Esophagus (tissue), 2 donors: ENCODE measurements around the gene NPR1. TPM values are rescaled to one million over a fixed set of nuclear protein-coding genes. Genes with fewer than 3 reads are reported as not detected.
A peak's percentile ranks its signal among the peaks of the same experiment; 100 is the strongest.

ENCODE experiments used
- H3K27ac ChIP-seq, 2 donors: one replicate each; pipeline ENCODE4 v1.5.1; 2013; ENCODE audit warnings: low read depth in 2 of 2, mild to moderate bottlenecking in 2 of 2, inconsistent platforms in 1 of 2, low read length in 1 of 2, moderate library complexity in 1 of 2
- H3K27me3 ChIP-seq, 2 donors: one replicate each; pipeline ENCODE4 v1.6.1; 2013; ENCODE audit warnings: low read length in 2 of 2, control low read depth in 1 of 2, mild to moderate bottlenecking in 1 of 2; ENCODE audit not compliant: insufficient read depth in 2 of 2, control insufficient read depth in 1 of 2
- H3K36me3 ChIP-seq, 2 donors: one replicate each; pipeline ENCODE4 v1.6.1; 2013; ENCODE audit warnings: low read length in 1 of 2; ENCODE audit not compliant: control insufficient read depth in 2 of 2, insufficient read depth in 2 of 2
- H3K4me1 ChIP-seq, 2 donors: one replicate each; pipeline ENCODE4 v1.6.1; 2013; ENCODE audit warnings: low read length in 1 of 2; ENCODE audit not compliant: control insufficient read depth in 2 of 2, insufficient read depth in 2 of 2
- H3K4me3 ChIP-seq, 2 donors: one replicate each; pipeline ENCODE4 v1.5.1; 2013; ENCODE audit warnings: low read length in 2 of 2, mild to moderate bottlenecking in 2 of 2, low read depth in 1 of 2, moderate library complexity in 1 of 2
- H3K9me3 ChIP-seq, 2 donors: one replicate each; pipeline ENCODE4 v1.6.1; 2013; ENCODE audit warnings: mild to moderate bottlenecking in 2 of 2, low read depth in 1 of 2, low read length in 1 of 2, moderate library complexity in 1 of 2; ENCODE audit not compliant: control insufficient read depth in 2 of 2, insufficient read depth in 1 of 2
- WGBS, 2 donors: extraction: QIAGEN DNeasy Blood & Tissue Kit; methylation state at CpG; one replicate each; pipeline ENCODE4 v1.1.7; 2013; 5-methylcytosine and 5-hydroxymethylcytosine counted together
- polyA plus RNA-seq, 2 donors: library from polyadenylated mRNA; stranded (reverse); fragments of 200-250 nt; gene quantifications; one replicate each; pipeline ENCODE4 v1.2.3, GENCODE V29; 2013
- donor health status: healthy with polysubstance abuse.
- donor health status: Bipolar disorder and iron deficiency.

NPR1 gene
- polyA plus RNA-seq, 2 donors, result 2.2 to 3.6 TPM

DNA sequence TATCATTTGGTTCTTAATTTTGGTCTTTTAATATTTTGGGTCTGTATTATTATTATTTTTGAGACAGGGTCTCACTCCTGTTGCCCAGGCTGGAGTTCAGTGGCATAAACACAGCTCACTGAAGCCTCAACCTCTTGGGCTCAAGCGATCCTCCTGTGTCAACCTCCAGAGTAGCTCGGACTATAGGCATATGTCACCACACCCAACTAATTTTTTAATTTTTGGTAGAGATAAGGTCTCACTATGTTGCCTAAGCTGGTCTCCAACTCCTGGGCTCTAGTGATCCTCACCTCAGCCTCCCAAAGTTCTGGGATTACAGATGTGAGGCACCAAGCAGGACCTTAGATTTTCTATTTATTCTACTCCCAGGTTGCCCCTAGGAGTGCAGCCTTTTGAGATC lies 5.0 kb upstream of the NPR1 start:
- WGBS, 2 donors, result 94 to 96% methylated on average over 2 of the region's 2 CpGs
- H3K36me3 ChIP-seq, result peaks cover 0 to 4% of the 10 kb centered on the region in 2 donors
- H3K27me3 ChIP-seq, result no peaks in the 10 kb centered on the region
- H3K27ac ChIP-seq, result no peak overlapping the region
- no peaks in the 10 kb centered on the region for H3K9me3 ChIP-seq
- no peak overlapping the region for H3K4me3 ChIP-seq
- peaks cover 0 to 4% of the 10 kb centered on the region in 2 donors for H3K4me1 ChIP-seq

- 2 to 3% methylated on average over 29 of the region's 29 CpGs for WGBS, 2 donors
- Histone ChIP-seq H3K9me3 (peaks cover 0 to 3% of the 10 kb centered on the region in 2 donors), H3K27ac (no peak overlapping the region), H3K36me3 (no peaks in the 10 kb centered on the region), H3K4me1 (peaks cover 0 to 13% of the 10 kb centered on the region in 2 donors), H3K27me3 (peaks cover 0 to 10% of the 10 kb centered on the region in 2 donors), H3K4me3 (peak overlapping the region; percentile 47 to 58)
Measured at GRCh38 chr1:153677718-153678518, 570 bp upstream of the NPR1 start.

- H3K27ac ChIP-seq, result no peak overlapping the region
- peaks cover 0 to 13% of the 10 kb centered on the region in 2 donors for H3K4me1 ChIP-seq
- WGBS, 2 donors, result 3 to 4% methylated on average over 64 to 73 of the region's 73 CpGs
Measured at GRCh38 chr1:153679337-153680119, 1.0 kb downstream of the NPR1 start.

DNA sequence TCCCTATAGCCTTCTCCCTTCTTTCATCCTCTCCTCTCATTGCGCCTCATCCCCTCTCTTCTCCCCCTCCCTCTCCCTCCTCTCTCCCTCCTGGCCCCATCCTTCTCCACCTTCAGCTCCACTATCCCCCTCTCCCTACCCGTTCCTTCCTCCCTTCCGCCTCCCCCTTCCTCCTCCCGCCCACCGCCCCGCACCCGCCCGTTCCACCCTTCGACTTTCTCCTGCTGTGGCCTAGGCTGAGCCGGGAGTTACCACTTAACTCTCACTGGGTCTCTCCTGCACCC lies 1.6 kb downstream of the NPR1 start:
- Histone ChIP-seq H3K4me3 (no peak overlapping the region), H3K27ac (no peak overlapping the region), H3K27me3 (peaks cover 0 to 10% of the 10 kb centered on the region in 2 donors), H3K9me3 (peaks cover 0 to 3% of the 10 kb centered on the region in 2 donors), H3K4me1 (peaks cover 0 to 13% of the 10 kb centered on the region in 2 donors), H3K36me3 (no peaks in the 10 kb centered on the region)
- 35 to 39% methylated on average over 10 of the region's 10 CpGs for WGBS, 2 donors

More at GRCh38 chr1:153679337-153680119, 1.0 kb downstream of the NPR1 start:
- peaks cover 0 to 10% of the 10 kb centered on the region in 2 donors for H3K27me3 ChIP-seq
- H3K9me3 ChIP-seq, result peaks cover 0 to 3% of the 10 kb centered on the region in 2 donors
- H3K4me3 ChIP-seq, result peak overlapping the region; percentile 47 to 58
- H3K36me3 ChIP-seq, result no peaks in the 10 kb centered on the region

DNA sequence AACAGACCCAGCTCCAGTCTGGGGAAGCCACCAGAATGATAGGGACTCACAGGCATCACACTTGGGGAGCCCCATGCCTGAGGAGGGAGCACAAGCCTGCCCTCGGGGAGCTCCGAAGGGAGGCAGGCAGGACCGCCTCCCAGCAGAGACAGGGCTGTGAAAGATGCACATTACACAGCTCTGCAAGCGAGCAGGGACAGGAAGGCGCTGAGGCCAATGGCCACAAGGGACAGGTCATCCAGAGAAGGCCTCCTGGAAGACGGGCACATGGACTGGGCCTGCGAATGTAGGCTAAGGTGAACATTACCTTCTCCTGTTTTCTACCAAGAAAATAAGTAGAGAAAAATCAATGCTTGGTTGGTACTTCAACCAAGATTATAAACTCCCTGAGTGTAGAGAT lies 4.2 kb downstream of the NPR1 start:
- WGBS, 2 donors, result 91 to 92% methylated on average over 7 of the region's 7 CpGs
- Histone ChIP-seq H3K4me1 (peaks cover 0 to 13% of the 10 kb centered on the region in 2 donors), H3K4me3 (no peak overlapping the region), H3K27ac (no peak overlapping the region), H3K36me3 (no peaks in the 10 kb centered on the region), H3K9me3 (peaks cover 0 to 3% of the 10 kb centered on the region in 2 donors), H3K27me3 (peaks cover 0 to 10% of the 10 kb centered on the region in 2 donors)

DNA sequence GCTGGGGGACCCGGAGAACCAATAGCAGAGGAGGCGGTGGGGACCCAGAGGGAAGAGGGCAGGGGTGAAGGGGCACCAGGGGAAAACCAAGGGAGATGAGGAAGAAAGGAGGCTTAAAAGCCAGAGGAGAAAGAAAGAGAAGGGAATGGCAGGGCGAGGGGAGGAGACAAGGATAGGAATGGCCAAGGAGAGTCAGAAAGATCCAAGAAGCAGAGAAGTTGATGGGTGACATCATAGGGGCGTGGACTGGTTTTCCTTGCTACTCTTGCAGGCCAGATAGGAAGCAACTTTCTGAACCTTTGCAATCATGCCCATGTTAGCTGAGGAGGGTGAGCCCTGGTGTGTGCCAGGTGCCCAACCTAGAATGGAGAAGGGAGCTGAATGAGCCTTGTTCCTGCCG lies 5.4 kb downstream of the NPR1 start:
- peaks cover 0 to 10% of the 10 kb centered on the region in 2 donors for H3K27me3 ChIP-seq
- 69 to 72% methylated on average over 5 of the region's 5 CpGs for WGBS, 2 donors
- H3K36me3 ChIP-seq, result no peaks in the 10 kb centered on the region
- H3K9me3 ChIP-seq, result peaks cover 0 to 3% of the 10 kb centered on the region in 2 donors
- H3K27ac ChIP-seq, result no peak overlapping the region
- peaks cover 0 to 9% of the 10 kb centered on the region in 2 donors for H3K4me1 ChIP-seq
- H3K4me3 ChIP-seq, result no peak overlapping the region

- H3K27me3 ChIP-seq, result peaks cover 0 to 5% of the 10 kb centered on the region in 2 donors
- H3K27ac ChIP-seq, result no peak overlapping the region
- WGBS, 2 donors, result 69 to 91% methylated on average over 12 of the region's 12 CpGs
- H3K4me3 ChIP-seq, result no peak overlapping the region
- no peaks in the 10 kb centered on the region for H3K9me3 ChIP-seq
- peaks cover 0 to 2% of the 10 kb centered on the region in 2 donors for H3K4me1 ChIP-seq
- no peaks in the 10 kb centered on the region for H3K36me3 ChIP-seq
Measured at GRCh38 chr1:153684892-153685291, 6.4 kb downstream of the NPR1 start.

GRCh38 chr1:153685544-153686340 lies 7.3 kb downstream of the NPR1 start:
- peaks cover 0 to 2% of the 10 kb centered on the region in 2 donors for H3K4me1 ChIP-seq
- WGBS, 2 donors, result 80 to 81% methylated on average over 11 of the region's 11 CpGs
- no peak overlapping the region for H3K27ac ChIP-seq
- no peaks in the 10 kb centered on the region for H3K36me3 ChIP-seq
- H3K9me3 ChIP-seq, result no peaks in the 10 kb centered on the region
- H3K4me3 ChIP-seq, result no peak overlapping the region
- H3K27me3 ChIP-seq, result no peaks in the 10 kb centered on the region
